Left colon (tissue), 2 donors: ENCODE measurements around the gene LARP6. TPM values are rescaled to one million over a fixed set of nuclear protein-coding genes. Genes with fewer than 3 reads are reported as not detected.
A peak's percentile ranks its signal among the peaks of the same experiment; 100 is the strongest.
"Not testable (repeated sequence)": the region's sequence is repeated elsewhere in the genome, so short reads cannot be mapped to it uniquely, and the experiment has no call there.

ENCODE experiments used
- ATAC-seq: fragments of 200-7000 bp; cut with Tn5 transposase; one replicate; pipeline ENCODE4 v1.9.1; 2020; ENCODE audit warnings: mild to moderate bottlenecking, moderate library complexity
- DNase-seq, 2 donors: peaks; one replicate each; pipeline ENCODE4 v3.0.0-alpha.2; 2020
- intact Hi-C, 2 donors: fragments of 100-400 bp; cut with DNase I in 1 of 2; cut with micrococcal nuclease in 1 of 2; formaldehyde crosslinking; loops; one replicate each; pipeline versions ENCODE4 v1.11.2 to v1.14.0; 2022; cut with DNase I, micrococcal nuclease
- total RNA-seq, 2 donors: library from RNA; stranded (reverse); fragmentation: NEBNext Ultra II Directional; extraction: Animal tissue kit (Norgen Biotek cat#: 25700); gene quantifications; one replicate each; pipeline ENCODE4 v1.2.1, GENCODE V29; 2021
- donor health status: DM: no; HTN: no; CAD: no.
- donor health status: DM: yes; HTN: yes; CAD: no.

Gene LARP6
- total RNA-seq, 2 donors from 2014 or later: 1.5 to 3.9 TPM

DNA sequence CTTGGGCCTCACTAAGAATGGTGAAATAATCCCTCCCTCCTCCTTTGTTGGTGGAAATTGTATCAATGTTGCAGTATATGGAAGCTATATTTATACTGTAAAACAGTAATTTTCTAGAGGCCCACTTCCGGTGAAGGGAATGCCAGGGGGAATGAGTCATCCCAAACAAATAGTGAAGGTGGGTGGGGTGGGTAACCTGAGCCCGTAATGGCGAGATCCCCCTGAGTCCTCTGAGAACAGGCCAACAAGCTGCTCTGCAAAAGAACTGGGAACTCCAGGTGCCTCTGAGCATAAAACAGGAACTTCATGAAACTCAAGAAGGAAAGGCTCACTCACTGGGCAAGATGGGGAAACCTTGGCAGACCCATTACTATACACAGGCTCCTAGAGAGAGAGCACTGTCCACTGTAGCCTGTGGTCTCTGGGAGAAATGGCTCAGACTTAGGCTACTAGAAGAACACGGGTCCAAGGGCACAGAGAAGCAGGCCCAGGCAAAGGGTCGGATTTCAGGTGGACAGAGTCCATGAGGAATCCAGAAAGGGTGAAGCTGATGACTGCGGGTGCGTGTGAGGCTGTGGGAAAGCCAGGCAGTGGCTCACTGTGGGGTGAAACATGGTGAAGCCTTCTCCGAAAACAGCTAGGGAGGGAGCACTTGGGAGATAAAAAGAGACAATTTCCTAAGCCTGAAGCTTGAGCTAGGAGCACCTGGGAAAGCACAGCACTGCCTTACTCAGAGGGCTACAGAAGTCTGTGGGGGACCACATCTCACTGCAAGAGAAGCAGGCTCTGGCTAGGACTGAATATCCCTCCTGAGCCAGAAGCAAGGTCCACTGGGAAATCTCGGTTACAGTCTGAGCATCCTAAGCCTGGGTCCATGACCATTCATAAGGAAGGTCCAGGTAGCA is 19.8 kb downstream of the LARP6 start:
- no peak for DNase-seq
- ATAC-seq: no peak
- intact Hi-C loops: no loop called here

GRCh38 chr15:70833422-70833821 is 20.5 kb downstream of the LARP6 start:
- intact Hi-C loops: no loop called here
- ATAC-seq (no peak), DNase-seq (no peak)

- DNase-seq (no peak), ATAC-seq (no peak)
- intact Hi-C loops: no loop called here
Observed at GRCh38 chr15:70832176-70832575, 21.8 kb downstream of the LARP6 start.

GRCh38 chr15:70831094-70831911 is 22.7 kb downstream of the LARP6 start:
- intact Hi-C loops: no loop called here
- DNase-seq: no peak
- no peak for ATAC-seq

DNA sequence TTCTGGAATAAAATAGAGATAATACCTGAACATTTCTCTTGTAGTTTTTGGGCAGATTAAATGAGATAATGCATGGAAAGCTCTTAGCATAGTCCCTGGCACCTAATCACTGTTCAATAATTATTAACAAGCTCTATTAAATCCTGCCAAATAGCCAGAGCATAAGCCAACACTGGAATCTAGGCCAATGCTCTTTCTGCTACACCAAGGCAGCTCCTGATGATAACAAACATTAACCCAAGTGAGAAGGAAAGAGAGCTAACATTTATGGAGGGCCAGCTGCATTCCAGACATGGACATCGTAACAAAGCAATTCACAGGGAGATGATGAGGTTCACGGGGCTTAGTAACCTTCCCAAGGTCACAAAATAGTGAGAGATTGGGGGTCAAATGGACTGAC is 23.3 kb downstream of the LARP6 start:
- ATAC-seq (no peak), DNase-seq (no peak)
- intact Hi-C loops: no loop called here

- intact Hi-C loops: no loop called here
- ATAC-seq (no peak), DNase-seq (no peak)
Observed at GRCh38 chr15:70829371-70830166, 24.4 kb downstream of the LARP6 start.

DNA sequence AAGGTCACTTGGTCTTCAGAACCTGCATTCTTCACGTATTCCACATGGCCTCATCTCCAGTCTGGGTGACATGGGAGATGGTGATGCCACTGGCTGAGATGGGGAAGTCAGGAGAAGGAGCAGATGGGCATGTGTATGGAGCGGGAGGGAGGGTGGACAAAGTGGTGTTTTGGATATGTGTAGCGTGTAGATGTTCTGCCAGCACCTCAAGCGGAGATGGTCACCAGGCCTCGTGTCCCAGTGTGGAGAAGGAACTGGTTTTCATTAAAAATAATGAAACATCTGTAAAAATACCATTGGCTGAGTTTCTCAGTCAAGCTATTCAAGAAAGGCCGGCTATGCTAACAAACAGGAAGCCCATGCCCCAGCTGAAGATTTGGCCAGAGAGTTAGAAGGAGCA is 26.2 kb downstream of the LARP6 start:
- intact Hi-C loops: no loop called here
- no peak for DNase-seq
- no peak for ATAC-seq

DNA sequence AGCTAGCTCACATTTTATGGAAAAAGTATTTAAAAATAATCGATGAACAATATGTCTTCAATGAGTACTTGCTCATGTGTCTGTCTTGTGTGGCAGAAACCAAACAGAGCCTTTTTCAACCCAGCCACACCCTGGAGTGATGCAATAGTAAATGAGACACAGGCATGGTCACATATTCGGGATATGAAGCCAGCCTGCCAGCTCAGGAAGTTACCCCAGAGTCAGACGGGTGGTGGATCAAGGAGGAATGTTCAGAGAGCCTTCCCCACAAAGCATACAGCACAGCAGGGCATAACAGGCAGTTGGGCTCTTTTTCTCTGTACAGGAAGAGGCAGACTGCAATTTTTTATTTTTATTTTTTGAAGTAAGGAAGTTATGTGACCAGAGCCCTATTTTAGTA is 27.3 kb downstream of the LARP6 start:
- intact Hi-C loops: no loop called here
- ATAC-seq: peak; percentile 28
- DNase-seq: no peak

DNA sequence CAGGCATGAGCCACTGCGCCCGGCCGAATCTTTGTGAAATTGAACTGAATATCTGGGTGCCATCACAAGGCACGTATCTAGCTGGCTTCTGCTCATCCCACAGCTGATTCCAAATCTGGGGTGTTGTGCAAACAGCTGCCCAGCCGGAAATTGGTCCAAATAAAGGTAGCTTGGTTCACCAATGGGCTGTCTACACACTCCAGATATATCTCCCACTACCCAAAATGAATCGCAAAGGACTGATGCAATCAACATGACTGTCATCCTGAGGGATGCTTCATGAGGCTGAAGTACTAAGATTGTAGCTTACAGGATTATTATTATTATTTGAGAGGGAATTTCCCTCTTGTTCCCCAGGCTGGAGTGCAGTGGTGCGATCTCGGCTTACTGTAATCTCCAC is 28.1 kb downstream of the LARP6 start:
- no peak for ATAC-seq
- no peak for DNase-seq
- intact Hi-C loops: no loop called here

GRCh38 chr15:70823196-70823595 is 30.8 kb downstream of the LARP6 start:
- peak; percentile 66 for ATAC-seq
- DNase-seq: no peak
- intact Hi-C loops: no loop called here

DNA sequence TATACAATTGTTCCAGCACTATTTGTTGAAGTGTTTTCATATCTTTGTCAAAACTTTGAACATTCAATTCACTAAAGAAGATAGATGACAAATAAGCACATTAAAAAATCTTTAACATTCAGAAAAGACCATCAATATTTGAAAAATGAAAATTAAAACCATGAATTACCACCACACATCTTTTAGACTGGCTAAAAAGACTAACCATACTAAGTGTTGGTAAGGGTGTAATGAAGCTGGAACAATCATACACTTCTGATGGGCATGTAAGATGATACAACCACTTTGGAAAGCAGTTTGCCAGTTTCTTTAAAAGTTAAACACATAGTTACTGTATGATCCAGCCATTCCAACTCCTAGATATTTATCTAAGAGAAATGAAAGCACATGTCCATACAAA is 33.7 kb downstream of the LARP6 start:
- intact Hi-C loops: no loop called here
- DNase-seq (no peak), ATAC-seq (no peak)

GRCh38 chr15:70818580-70818979 is 35.4 kb downstream of the LARP6 start:
- ATAC-seq: no peak
- no peak for DNase-seq
- intact Hi-C loops: no loop called here

DNA sequence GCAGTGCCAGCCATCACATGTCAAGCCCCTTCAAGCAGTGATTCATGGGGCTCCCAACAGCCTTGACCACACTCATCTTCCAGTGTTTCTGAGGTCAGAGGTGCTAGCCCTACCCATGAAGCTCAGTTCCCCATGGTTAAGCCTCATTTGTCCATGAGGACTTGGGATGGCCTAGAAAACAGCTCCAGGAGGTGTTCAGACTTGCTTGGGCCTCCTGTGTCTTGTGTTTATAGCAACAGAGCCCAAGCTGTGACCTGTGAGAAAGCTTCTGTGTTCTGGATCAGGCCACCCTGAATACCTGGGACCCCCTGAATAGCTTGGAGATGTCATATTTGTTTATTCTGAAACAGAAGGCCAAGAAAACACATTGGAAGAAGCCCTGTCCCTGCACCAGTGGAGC is 36.7 kb downstream of the LARP6 start:
- ATAC-seq: no peak
- no peak for DNase-seq
- intact Hi-C loops: no loop called here

DNA sequence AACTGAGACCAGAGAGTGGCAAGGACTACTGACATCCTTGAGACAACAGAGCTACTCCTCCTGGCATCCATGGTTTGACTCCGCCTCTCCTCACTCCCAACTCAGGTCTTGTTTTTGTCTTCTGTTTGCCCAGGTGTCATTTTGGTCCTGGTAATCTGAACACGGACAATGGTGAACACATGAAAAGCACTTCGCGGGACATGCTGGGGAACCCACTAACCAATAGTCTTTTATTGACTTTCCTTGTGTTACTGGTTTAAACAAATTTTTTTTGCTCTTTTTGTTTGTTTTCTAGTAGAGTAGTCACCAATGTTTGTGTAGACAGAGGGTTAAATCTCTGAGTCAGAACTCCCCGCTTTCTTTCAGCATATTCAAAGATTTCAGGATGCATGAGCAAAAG is 38.4 kb downstream of the LARP6 start:
- no peak for ATAC-seq
- intact Hi-C loops: no loop called here

DNA sequence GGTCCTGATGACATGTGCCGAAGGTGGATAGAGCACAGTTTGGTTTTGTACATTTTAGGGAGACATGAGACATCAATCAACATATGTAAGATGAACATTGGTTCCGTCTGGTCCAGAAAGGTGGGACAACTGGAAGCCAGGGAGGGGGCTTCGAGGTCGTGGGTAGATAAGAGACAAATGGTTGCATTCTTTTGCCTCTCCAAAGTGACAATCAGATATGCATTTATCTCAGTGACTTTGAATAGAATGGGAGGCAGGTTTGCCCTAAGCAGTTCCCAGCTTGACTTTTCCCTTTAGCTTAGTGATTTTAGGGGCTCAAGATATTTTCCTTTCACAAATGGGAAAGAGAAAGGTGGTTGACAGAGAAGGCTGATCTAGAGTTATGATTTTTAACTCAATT is 38.9 kb downstream of the LARP6 start:
- DNase-seq, ATAC-seq, intact Hi-C loops: not testable (repeated sequence)

More for the DNA sequence above, 38.4 kb downstream of the LARP6 start:
- DNase-seq: no peak

GRCh38 chr15:70812827-70813364 is 41.1 kb downstream of the LARP6 start:
- DNase-seq (no peak), ATAC-seq (peak; percentile 89)
- intact Hi-C loops: loop anchor here in 1 of 2 donors (5.0 kb wide), 1 partner anchor 136 kb away; no protein-coding TSS in a partner anchor

DNA sequence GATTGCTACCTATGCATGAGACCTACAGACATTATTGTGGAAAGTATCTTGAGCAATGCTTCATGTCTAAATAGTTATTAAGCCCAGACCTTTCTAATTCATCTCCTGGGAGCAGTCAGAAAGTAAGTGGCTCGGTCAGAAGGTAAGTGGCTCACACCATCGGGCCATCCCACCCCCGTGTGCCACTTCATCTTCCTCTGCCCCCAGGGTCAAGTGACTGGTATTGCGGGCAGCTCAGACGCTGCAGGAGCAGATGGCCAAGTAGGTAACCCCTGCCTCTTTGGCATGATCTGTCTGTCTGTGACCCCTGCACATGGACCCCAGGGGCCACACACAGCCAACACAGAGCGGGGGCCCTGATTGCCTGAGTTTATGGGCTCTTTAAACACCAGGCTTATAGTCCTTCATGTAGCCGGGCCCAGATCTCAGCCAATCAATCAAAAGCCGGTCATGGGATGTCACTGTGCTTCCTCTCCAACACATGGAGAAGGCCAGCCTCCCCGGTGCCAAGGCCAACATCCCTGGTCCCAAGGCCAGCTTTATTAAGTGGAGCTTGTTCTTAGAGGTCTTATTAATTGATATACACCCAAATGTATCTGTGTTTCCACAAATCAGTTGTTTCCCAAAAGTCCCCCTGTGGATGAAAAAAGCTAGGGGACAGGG is 42.9 kb downstream of the LARP6 start:
- intact Hi-C loops: loop anchor here in 1 of 2 donors (5.0 kb wide), 1 partner anchor 134 kb away; no protein-coding TSS in a partner anchor
- DNase-seq: no peak
- ATAC-seq: no peak

DNA sequence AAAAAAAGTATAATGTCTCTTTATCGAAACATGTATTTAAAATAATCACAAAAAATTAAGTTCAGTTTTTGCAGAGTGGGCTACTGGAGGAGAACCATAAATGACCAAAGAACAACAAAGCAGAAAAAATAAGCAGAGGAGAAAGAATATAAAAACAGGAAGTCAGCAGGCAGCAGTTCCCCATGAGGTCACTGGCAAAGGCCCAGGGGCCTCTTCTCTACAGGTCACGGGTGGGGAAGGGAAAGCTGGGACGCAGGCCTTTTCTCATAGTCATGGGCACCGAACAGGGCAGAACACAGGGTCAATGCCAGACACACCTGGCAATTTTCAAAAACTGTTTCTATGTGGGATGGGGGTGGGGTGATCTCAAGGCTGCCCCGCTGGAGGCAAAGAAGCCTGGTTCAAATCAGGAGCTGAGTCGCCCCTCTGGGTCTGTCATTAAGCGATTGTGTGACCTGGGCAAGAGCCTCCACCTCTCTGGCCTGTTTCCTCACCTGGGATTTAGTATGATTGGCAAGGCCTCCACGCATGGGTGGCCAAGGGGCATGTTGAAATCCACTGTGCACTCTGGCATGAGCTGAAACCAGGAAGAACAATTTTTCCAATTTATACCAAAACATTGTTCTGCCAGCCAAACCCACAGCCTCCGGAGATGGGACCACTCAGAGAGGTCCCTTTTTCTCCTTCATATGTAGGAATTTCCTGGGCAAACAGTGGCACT is 46.8 kb downstream of the LARP6 start:
- no peak for ATAC-seq
- peak; percentile 38 to 49 for DNase-seq
- intact Hi-C loops: no loop called here
